Glomerular endothelial cell (primary cell): ENCODE data around the gene LENG8. TPM values are rescaled to one million over a fixed set of nuclear protein-coding genes. Genes with fewer than 3 reads are reported as not detected.

Experiments
- DNase-seq: peaks from one replicate; pipeline ENCODE4 v3.0.0-alpha.2; 2011; ENCODE audit warnings: low read depth, low spot score; ENCODE audit errors: extremely low read depth
- total RNA-seq: library from RNA; depleted of rRNA; stranded (reverse); fragments of >200 nt; gene quantifications from 2 replicates; pipeline ENCODE4 v1.2.3, GENCODE V29; 2015

LENG8 gene
- total RNA-seq, 1 donor from 2014 or later, result 127 TPM

GRCh38 chr19:54422136-54422535 lies 26.9 kb upstream of the LENG8 start:
- no peak for DNase-seq

- no peak for DNase-seq
Observed at GRCh38 chr19:54424201-54424600, 24.8 kb upstream of the LENG8 start.

GRCh38 chr19:54424660-54425381 lies 24.2 kb upstream of the LENG8 start:
- no peak for DNase-seq

GRCh38 chr19:54425382-54425723 lies 23.6 kb upstream of the LENG8 start:
- DNase-seq, result no peak

GRCh38 chr19:54426291-54426931 lies 22.6 kb upstream of the LENG8 start:
- no peak for DNase-seq

GRCh38 chr19:54427586-54427985 lies 21.4 kb upstream of the LENG8 start:
- no peak for DNase-seq

GRCh38 chr19:54428323-54429175 lies 20.4 kb upstream of the LENG8 start:
- DNase-seq, result no peak

GRCh38 chr19:54429176-54429495 lies 19.9 kb upstream of the LENG8 start:
- DNase-seq, result no peak

- no peak for DNase-seq
Observed at GRCh38 chr19:54429545-54430227, 19.3 kb upstream of the LENG8 start.

GRCh38 chr19:54430306-54431254 lies 18.4 kb upstream of the LENG8 start:
- no peak for DNase-seq

- no peak for DNase-seq
Observed at GRCh38 chr19:54431255-54431838, 17.7 kb upstream of the LENG8 start.

- no peak for DNase-seq
Observed at GRCh38 chr19:54432144-54432738, 16.8 kb upstream of the LENG8 start.

GRCh38 chr19:54433697-54434096 lies 15.3 kb upstream of the LENG8 start:
- no peak for DNase-seq

- no peak for DNase-seq
Observed at GRCh38 chr19:54434112-54434872, 14.7 kb upstream of the LENG8 start.

GRCh38 chr19:54434873-54435214 lies 14.2 kb upstream of the LENG8 start:
- no peak for DNase-seq

- no peak for DNase-seq
Observed at GRCh38 chr19:54435551-54436016, 13.4 kb upstream of the LENG8 start.

GRCh38 chr19:54436031-54436523 lies 12.9 kb upstream of the LENG8 start:
- DNase-seq, result no peak

GRCh38 chr19:54436628-54437252 lies 12.3 kb upstream of the LENG8 start:
- no peak for DNase-seq
